IMR-90 (cell line): Measurements from ENCODE around the gene TJAP1. TPM values are rescaled to one million over a fixed set of nuclear protein-coding genes. Genes with fewer than 3 reads are reported as not detected.

Source experiments
- ATAC-seq: fragments of 200-7000 bp; cut with Tn5 transposase; 2 replicates; pipeline ENCODE4 v1.9.1; 2020; ENCODE audit warnings: low read depth, mild to moderate bottlenecking, moderate library complexity
- BruUV-seq: library from RNA; stranded (reverse); fragments of 400-500 nt; replicated peaks from 2 replicates; lab custom pipeline; 2021; lab: Mats Ljungman, UMichigan
- CTCF ChIA-PET: fragments of 300-600 bp; formaldehyde crosslinking; extraction: SDS; loops from one replicate; lab custom pipeline; 2021; ENCODE audit warnings: antibody characterized with exemption; lab: Yijun Ruan, JAX
- POLR2A ChIA-PET: fragments of 300-600 bp; sonication (Branson Sonifier 250); formaldehyde crosslinking; loops from one replicate; lab custom pipeline; 2022; ENCODE audit warnings: antibody characterized with exemption; ENCODE audit not compliant: unreplicated experiment; lab: Charles Lee
- DNase-seq: peaks from one replicate; pipeline ENCODE4 v3.0.0; 2013
- H2AFZ ChIP-seq: replicated peaks from 2 replicates; pipeline ENCODE3; 2013; ENCODE audit warnings: low read length, mild to moderate bottlenecking; ENCODE audit not compliant: poor library complexity
- H2AK5ac ChIP-seq: 2 replicates; pipeline ENCODE4 v1.6.1; 2013; ENCODE audit warnings: low read depth, low read length, inconsistent platforms
- H2AK9ac ChIP-seq: replicated peaks from 2 replicates; pipeline ENCODE3; 2013; ENCODE audit warnings: mild to moderate bottlenecking, low read depth, low read length, moderate library complexity; ENCODE audit not compliant: poor library complexity
- H2BK120ac ChIP-seq: 2 replicates; pipeline ENCODE4 v1.6.1; 2013; ENCODE audit warnings: low read depth, low read length, inconsistent platforms
- H2BK15ac ChIP-seq: 3 replicates; pipeline ENCODE4 v1.6.1; 2013; ENCODE audit warnings: low read depth, low read length, inconsistent platforms
- H2BK20ac ChIP-seq: 2 replicates; pipeline ENCODE4 v1.6.1; 2013; ENCODE audit warnings: low read depth, mild to moderate bottlenecking, inconsistent platforms, low read length, moderate library complexity
- H2BK5ac ChIP-seq: 2 replicates; pipeline ENCODE4 v1.6.1; 2013; ENCODE audit warnings: mild to moderate bottlenecking, low read depth, low read length, inconsistent platforms; ENCODE audit not compliant: poor library complexity, severe bottlenecking
- H3K14ac ChIP-seq: replicated peaks from 2 replicates; pipeline ENCODE4 v1.6.1; 2013; ENCODE audit warnings: low read depth, low read length, inconsistent platforms
- H3K18ac ChIP-seq: 2 replicates; pipeline ENCODE4 v1.6.1; 2013; ENCODE audit warnings: low read depth, low read length, control low read depth
- H3K23ac ChIP-seq: 2 replicates; pipeline ENCODE4 v1.6.1; 2013; ENCODE audit warnings: low read depth, low read length, inconsistent platforms
- H3K27ac ChIP-seq: 2 replicates; pipeline ENCODE4 v1.5.1; 2013; ENCODE audit warnings: mild to moderate bottlenecking, control low read depth, low read length; ENCODE audit not compliant: insufficient read depth
- H3K27me3 ChIP-seq: 2 replicates; pipeline ENCODE4 v1.6.1; 2013; ENCODE audit warnings: low read length; ENCODE audit not compliant: control insufficient read depth, insufficient read depth
- H3K36me3 ChIP-seq: 2 replicates; pipeline ENCODE4 v1.6.1; 2013; ENCODE audit warnings: low read length, mixed read lengths; ENCODE audit not compliant: control insufficient read depth, insufficient read depth
- H3K4ac ChIP-seq: 2 replicates; pipeline ENCODE4 v1.6.1; 2013; ENCODE audit warnings: low read depth, low read length, inconsistent platforms
- H3K4me1 ChIP-seq: 2 replicates; pipeline ENCODE4 v1.6.1; 2013; ENCODE audit warnings: low read length, mixed read lengths; ENCODE audit not compliant: control insufficient read depth, insufficient read depth
- H3K4me2 ChIP-seq: 2 replicates; pipeline ENCODE4 v1.6.1; 2013; ENCODE audit warnings: low read depth, mild to moderate bottlenecking, control low read depth, low read length, moderate library complexity
- H3K4me3 ChIP-seq: 2 replicates; pipeline ENCODE4 v1.5.1; 2013; ENCODE audit warnings: low read depth, mild to moderate bottlenecking, control low read depth, low read length, moderate library complexity; ENCODE audit not compliant: insufficient read depth
- H3K56ac ChIP-seq: 2 replicates; pipeline ENCODE4 v1.6.1; 2013; ENCODE audit warnings: low read length, inconsistent platforms; ENCODE audit not compliant: insufficient read depth; ENCODE audit errors: extremely low read depth
- H3K79me1 ChIP-seq, 2 experiments: 2 replicates each; pipeline ENCODE4 v1.6.1; 2013; ENCODE audit warnings: low read length in 2 of 2, inconsistent platforms in 1 of 2, low read depth in 1 of 2
- H3K9ac ChIP-seq: 2 replicates; pipeline ENCODE4 v1.6.1; 2013; ENCODE audit warnings: low read depth, low read length, control low read depth
- H3K9me1 ChIP-seq: 2 replicates; pipeline ENCODE4 v1.6.1; 2013; ENCODE audit warnings: low read length, inconsistent platforms; ENCODE audit not compliant: insufficient read depth
- H3K9me3 ChIP-seq: 2 replicates; pipeline ENCODE4 v1.6.1; 2013; ENCODE audit warnings: low read length; ENCODE audit not compliant: control insufficient read depth, insufficient read depth
- H4K20me1 ChIP-seq: 2 replicates; pipeline ENCODE4 v1.6.1; 2013; ENCODE audit warnings: low read length, inconsistent platforms; ENCODE audit not compliant: insufficient read depth
- H4K5ac ChIP-seq: 2 replicates; pipeline ENCODE4 v1.6.1; 2013; ENCODE audit warnings: mild to moderate bottlenecking, low read depth, low read length, control low read depth
- H4K8ac ChIP-seq, 2 experiments: 2 replicates each; pipeline ENCODE4 v1.6.1; 2013; ENCODE audit warnings: low read depth in 2 of 2, low read length in 2 of 2, control low read depth in 1 of 2, inconsistent platforms in 1 of 2
- H4K91ac ChIP-seq: 2 replicates; pipeline ENCODE4 v1.6.1; 2013; ENCODE audit warnings: low read depth, low read length, inconsistent platforms; ENCODE audit not compliant: insufficient read depth
- BHLHE40 ChIP-seq: fragments of 150-350 bp; IDR thresholded peaks from 2 replicates; pipeline ENCODE4 v1.6.1; 2016; ENCODE audit warnings: mild to moderate bottlenecking, low read depth, low read length
- CEBPB ChIP-seq: IDR thresholded peaks from 2 replicates; pipeline ENCODE4 v1.6.1; 2012; ENCODE audit warnings: low read depth, low read length, improper control_type of control experiment
- CHD1 ChIP-seq: IDR thresholded peaks from 2 replicates; pipeline ENCODE4 v1.6.1; 2012; ENCODE audit warnings: low read depth, low read length, improper control_type of control experiment
- FOS ChIP-seq: fragments of 150-350 bp; IDR thresholded peaks from 2 replicates; pipeline ENCODE4 v1.6.1; 2016; ENCODE audit warnings: low read depth, low read length
- MAZ ChIP-seq: IDR thresholded peaks from 2 replicates; pipeline ENCODE4 v1.6.1; 2012; ENCODE audit warnings: low read depth, mild to moderate bottlenecking, low read length, improper control_type of control experiment, moderate library complexity, borderline replicate concordance
- MXI1 ChIP-seq: IDR thresholded peaks from 2 replicates; pipeline ENCODE4 v1.6.1; 2012; ENCODE audit warnings: low read depth, mild to moderate bottlenecking, low read length, moderate library complexity, borderline replicate concordance
- NFE2L2 ChIP-seq: fragments of 150-350 bp; IDR thresholded peaks from 2 replicates; pipeline ENCODE4 v1.6.1; 2016; ENCODE audit warnings: low read depth, mild to moderate bottlenecking, low read length
- POLR2A ChIP-seq: IDR thresholded peaks from 2 replicates; pipeline ENCODE4 v1.6.1; 2012; ENCODE audit warnings: mild to moderate bottlenecking, low read depth, low read length
- RAD21 ChIP-seq: IDR thresholded peaks from 2 replicates; pipeline ENCODE4 v1.6.1; 2012; ENCODE audit warnings: low read length, improper control_type of control experiment
- RCOR1 ChIP-seq: IDR thresholded peaks from 2 replicates; pipeline ENCODE4 v1.6.1; 2012; ENCODE audit warnings: mild to moderate bottlenecking, low read length, improper control_type of control experiment; ENCODE audit not compliant: insufficient replicate concordance
- RFX5 ChIP-seq: IDR thresholded peaks from 2 replicates; pipeline ENCODE4 v1.8.0; 2012; ENCODE audit warnings: low read depth, mild to moderate bottlenecking, low read length, moderate library complexity
- SMC3 ChIP-seq: fragments of 150-350 bp; IDR thresholded peaks from 2 replicates; pipeline ENCODE4 v1.6.1; 2016; ENCODE audit warnings: low read depth, mild to moderate bottlenecking, antibody characterized with exemption, low read length, moderate library complexity
- WGBS, 2 experiments: methylation state at CpG; one replicate each; pipeline versions ENCODE4 v1.1.5 to v1.1.7; 2013; ENCODE audit warnings: missing lambda C conversion rate in 2 of 2; ENCODE audit not compliant: insufficient read length in 1 of 2; ENCODE audit errors: extremely low coverage in 2 of 2; 5-methylcytosine and 5-hydroxymethylcytosine counted together
- dilution Hi-C: fragments of 300-500 bp; cut with HindIII; formaldehyde crosslinking; loops from one replicate; pipeline ENCODE4 v1.14.3; 2018; ENCODE audit warnings: low sequenced_read_pairs; ENCODE audit not compliant: unreplicated experiment
- in situ Hi-C: fragments of 300-500 bp; cut with MboI; formaldehyde crosslinking; loops from 3 replicates; pipeline ENCODE4 v1.14.3; 2019; ENCODE audit warnings: low sequenced_read_pairs, inconsistent platforms, mixed read lengths
- intact Hi-C: fragments of 100-400 bp; cut with micrococcal nuclease; formaldehyde crosslinking; loops from 2 replicates; pipeline ENCODE4 v1.10.0; 2022
- polyA plus RNA-seq, 3 experiments: library from polyadenylated mRNA; depleted of rRNA; stranded (reverse); fragments of >200 nt; gene quantifications; 2 replicates each; pipeline ENCODE4 v1.2.3, GENCODE V29; 2012; ENCODE audit warnings: low replicate concordance in 1 of 3
- total RNA-seq: library from RNA; depleted of rRNA; stranded (reverse); fragments of >200 nt; gene quantifications from 2 replicates; pipeline ENCODE4 v1.2.3, GENCODE V29; 2012
- TF ChIP-seq, protein P1 (sequence below): fragments of 150-350 bp; IDR thresholded peaks from 2 replicates; pipeline ENCODE4 v1.6.1; 2017; ENCODE audit warnings: mild to moderate bottlenecking, antibody characterized with exemption, low read length, low read depth
- TF ChIP-seq, protein P2 (sequence below): conservative IDR thresholded peaks from 2 replicates; pipeline ENCODE4 v1.5.1; 2012; ENCODE audit warnings: mild to moderate bottlenecking, low read depth, low read length, improper control_type of control experiment
- TF ChIP-seq, protein P3 (sequence below): fragments of 150-350 bp; IDR thresholded peaks from 2 replicates; pipeline ENCODE4 v1.6.1; 2016; ENCODE audit warnings: low read depth, mild to moderate bottlenecking, low read length, moderate library complexity, borderline replicate concordance

Gene TJAP1
- total and polyA plus RNA-seq, 2 of the 4 experiments (the other 2 are of a cell fraction): 12.2 to 34.2 TPM

DNA sequence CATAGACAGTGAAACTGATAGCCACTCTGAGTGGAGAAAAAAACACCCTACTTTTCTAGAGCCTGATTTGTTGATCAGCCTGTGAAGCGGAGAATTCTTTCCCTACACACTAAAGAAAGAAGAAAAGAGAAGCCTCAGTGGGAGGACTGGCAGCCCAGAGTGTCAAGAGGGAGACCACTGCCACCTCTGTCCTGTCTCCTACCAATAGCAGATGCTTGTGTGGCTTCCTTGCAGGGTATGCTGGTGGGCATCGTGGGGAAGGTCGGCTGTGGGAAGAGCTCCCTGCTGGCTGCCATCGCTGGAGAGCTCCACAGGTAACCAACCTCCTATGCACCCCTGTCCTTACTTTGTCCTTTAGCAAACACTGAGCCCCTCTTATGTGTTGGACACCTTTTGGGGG is 39.7 kb upstream of the TJAP1 start:
- no peak overlapping the region for H3K9ac ChIP-seq
- peaks cover 20% of the 10 kb centered on the region for H3K36me3 ChIP-seq
- intact Hi-C loops (no loop called here), in situ Hi-C loops (no loop called here), dilution Hi-C loops (no loop called here)
- H2AFZ ChIP-seq: peak overlapping the region; percentile 14
- no TSS peak for BruUV-seq
- no peaks in the 10 kb centered on the region; the same call in 1 of the 2 replicates for H4K20me1 ChIP-seq
- no CpG with 5 or more reads among the region's 4 CpGs for WGBS, 2 experiments
- peaks cover 16% of the 10 kb centered on the region for H3K4me1 ChIP-seq
- H3K18ac ChIP-seq: no peak overlapping the region
- no peak overlapping the region for H4K8ac ChIP-seq
- H3K4me3 ChIP-seq: no peak overlapping the region
- POLR2A ChIA-PET: no interaction called here
- CTCF ChIA-PET: no interaction called here
- no peak overlapping the region for H2BK120ac ChIP-seq
- no peak for DNase-seq
- H3K9me3 ChIP-seq: no peaks in the 10 kb centered on the region
- no peak overlapping the region for H2BK15ac ChIP-seq
- no peak for ATAC-seq
- H2BK5ac ChIP-seq: no peak overlapping the region
- no peak overlapping the region for H4K91ac ChIP-seq
- no peak overlapping the region for H2BK20ac ChIP-seq
- H3K14ac ChIP-seq: no peak overlapping the region
- no peak overlapping the region for H3K56ac ChIP-seq
- no peaks in the 10 kb centered on the region for H3K27me3 ChIP-seq
- H3K9me1 ChIP-seq: peaks cover 18% of the 10 kb centered on the region; the same call in 1 of the 2 replicates
- no peak overlapping the region for H3K4ac ChIP-seq
- H2AK9ac ChIP-seq: no peak overlapping the region
- TF ChIP-seq CEBPB (no peak), FOS (no peak), RAD21 (no peak), SMC3 (no peak), BHLHE40 (no peak), RCOR1 (no peak), MXI1 (no peak), NFE2L2 (no peak), MAZ (no peak), POLR2A (no peak), CHD1 (no peak), RFX5 (no peak)
- TF ChIP-seq, protein P1, sequence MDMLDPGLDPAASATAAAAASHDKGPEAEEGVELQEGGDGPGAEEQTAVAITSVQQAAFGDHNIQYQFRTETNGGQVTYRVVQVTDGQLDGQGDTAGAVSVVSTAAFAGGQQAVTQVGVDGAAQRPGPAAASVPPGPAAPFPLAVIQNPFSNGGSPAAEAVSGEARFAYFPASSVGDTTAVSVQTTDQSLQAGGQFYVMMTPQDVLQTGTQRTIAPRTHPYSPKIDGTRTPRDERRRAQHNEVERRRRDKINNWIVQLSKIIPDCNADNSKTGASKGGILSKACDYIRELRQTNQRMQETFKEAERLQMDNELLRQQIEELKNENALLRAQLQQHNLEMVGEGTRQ: no peak
- TF ChIP-seq, protein P2, sequence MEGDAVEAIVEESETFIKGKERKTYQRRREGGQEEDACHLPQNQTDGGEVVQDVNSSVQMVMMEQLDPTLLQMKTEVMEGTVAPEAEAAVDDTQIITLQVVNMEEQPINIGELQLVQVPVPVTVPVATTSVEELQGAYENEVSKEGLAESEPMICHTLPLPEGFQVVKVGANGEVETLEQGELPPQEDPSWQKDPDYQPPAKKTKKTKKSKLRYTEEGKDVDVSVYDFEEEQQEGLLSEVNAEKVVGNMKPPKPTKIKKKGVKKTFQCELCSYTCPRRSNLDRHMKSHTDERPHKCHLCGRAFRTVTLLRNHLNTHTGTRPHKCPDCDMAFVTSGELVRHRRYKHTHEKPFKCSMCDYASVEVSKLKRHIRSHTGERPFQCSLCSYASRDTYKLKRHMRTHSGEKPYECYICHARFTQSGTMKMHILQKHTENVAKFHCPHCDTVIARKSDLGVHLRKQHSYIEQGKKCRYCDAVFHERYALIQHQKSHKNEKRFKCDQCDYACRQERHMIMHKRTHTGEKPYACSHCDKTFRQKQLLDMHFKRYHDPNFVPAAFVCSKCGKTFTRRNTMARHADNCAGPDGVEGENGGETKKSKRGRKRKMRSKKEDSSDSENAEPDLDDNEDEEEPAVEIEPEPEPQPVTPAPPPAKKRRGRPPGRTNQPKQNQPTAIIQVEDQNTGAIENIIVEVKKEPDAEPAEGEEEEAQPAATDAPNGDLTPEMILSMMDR: no peak
- TF ChIP-seq, protein P3, sequence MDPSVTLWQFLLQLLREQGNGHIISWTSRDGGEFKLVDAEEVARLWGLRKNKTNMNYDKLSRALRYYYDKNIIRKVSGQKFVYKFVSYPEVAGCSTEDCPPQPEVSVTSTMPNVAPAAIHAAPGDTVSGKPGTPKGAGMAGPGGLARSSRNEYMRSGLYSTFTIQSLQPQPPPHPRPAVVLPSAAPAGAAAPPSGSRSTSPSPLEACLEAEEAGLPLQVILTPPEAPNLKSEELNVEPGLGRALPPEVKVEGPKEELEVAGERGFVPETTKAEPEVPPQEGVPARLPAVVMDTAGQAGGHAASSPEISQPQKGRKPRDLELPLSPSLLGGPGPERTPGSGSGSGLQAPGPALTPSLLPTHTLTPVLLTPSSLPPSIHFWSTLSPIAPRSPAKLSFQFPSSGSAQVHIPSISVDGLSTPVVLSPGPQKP: no peak
- H4K5ac ChIP-seq: no peak overlapping the region; the same call in 1 of the 2 replicates
- H3K27ac ChIP-seq: no peak overlapping the region; the same call in 1 of the 2 replicates
- 0 out of 2 replicates have a peak overlapping the region, but pooled peaks have one; percentile 13 for H3K23ac ChIP-seq
- peaks cover 0 to 2% of the 10 kb centered on the region in 2 experiments; a peak in 1 of 4 replicates for H3K79me1 ChIP-seq
- no peak overlapping the region for H3K4me2 ChIP-seq
- H2AK5ac ChIP-seq: no peak overlapping the region
